Measurements from ENCODE around the gene SIX1.

Gene SIX1

DNA sequence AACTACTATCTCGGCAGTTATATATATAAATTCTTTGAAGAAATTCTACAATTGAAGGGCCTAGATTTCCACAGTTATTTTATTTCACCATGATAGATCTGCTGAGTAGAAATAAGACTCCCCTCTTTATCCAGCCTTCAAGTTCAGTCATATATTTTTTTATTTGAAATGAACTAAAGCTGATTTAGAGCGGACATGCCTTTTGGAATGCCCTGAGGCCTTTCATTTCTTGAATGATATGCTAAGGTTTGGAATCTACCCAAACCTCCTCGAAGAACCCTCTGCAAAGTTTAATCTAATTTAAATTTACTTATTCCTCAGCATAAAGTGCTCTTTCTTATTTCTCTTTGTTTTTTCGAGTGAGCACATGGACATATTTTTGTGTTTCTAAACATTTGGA lies 15.1 kb downstream of the SIX1 start:
- Histone ChIP-seq H3K27ac (ENCODE audit: low read depth, low read length) (no peak overlapping the region), H4K5ac (ENCODE audit: low read length) (no peak overlapping the region), H2BK15ac (replicated peaks; ENCODE audit: low read depth) (no peak overlapping the region), H2AK5ac (ENCODE audit: low read length) (no peak overlapping the region), H3K56ac (ENCODE audit: low read length) (no peak overlapping the region), H3K27me3 (ENCODE audit: insufficient read depth, low read length, poor library complexity) (peaks cover 14% of the 10 kb centered on the region), H3K4me1 (ENCODE audit: control insufficient read depth, low read depth, low read length) (no peaks in the 10 kb centered on the region), H3K4ac (ENCODE audit: low read depth, low read length) (no peak overlapping the region), H3K23ac (ENCODE audit: low read length) (no peak overlapping the region), H2BK120ac (ENCODE audit: low read depth, low read length) (no peak overlapping the region), H3K79me2 (ENCODE audit: control insufficient read depth, insufficient read depth, low read length) (no peaks in the 10 kb centered on the region), H3K36me3 (ENCODE audit: control insufficient read depth, insufficient read depth, low read length) (no peaks in the 10 kb centered on the region), H3K4me2 (ENCODE audit: low read length) (no peak overlapping the region), H4K8ac (ENCODE audit: low read depth, low read length) (no peak overlapping the region), H2BK5ac (ENCODE audit: low read length) (no peak overlapping the region), H3K18ac (ENCODE audit: low read length) (no peak overlapping the region), H3K9ac (ENCODE audit: low read length) (no peak overlapping the region), H3K79me1 (ENCODE audit: low read length) (no peaks in the 10 kb centered on the region), H3K4me3 (ENCODE audit: low read length) (no peak overlapping the region)
- DNase-seq: no peak
- no CpG with 5 or more reads among the region's 4 CpGs for WGBS (ENCODE audit: extremely low coverage, insufficient coverage, low lambda C conversion rate)

DNA sequence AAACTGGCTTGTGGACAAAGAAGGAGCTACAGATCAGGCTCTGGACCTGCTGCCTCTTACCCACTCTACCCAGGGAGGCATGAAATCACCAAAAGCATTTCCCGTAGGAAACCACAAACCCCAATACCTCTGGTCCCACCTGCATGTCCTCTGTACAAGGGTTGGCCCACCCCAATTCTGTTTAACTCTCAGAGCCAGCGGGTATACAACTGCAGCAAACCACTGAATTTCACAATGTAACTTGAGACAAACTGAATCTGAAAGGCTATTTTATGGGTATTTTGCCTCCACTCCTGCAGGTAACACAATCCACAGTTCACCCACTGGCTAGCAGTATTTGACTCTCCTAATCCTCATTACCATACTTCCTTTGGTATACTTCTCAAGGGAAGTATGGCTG lies 16.5 kb downstream of the SIX1 start:
- no CpG with 5 or more reads among the region's 2 CpGs for WGBS (ENCODE audit: extremely low coverage, insufficient coverage, low lambda C conversion rate)
- Histone ChIP-seq H2BK120ac (ENCODE audit: low read depth, low read length) (no peak overlapping the region), H4K8ac (ENCODE audit: low read depth, low read length) (no peak overlapping the region), H3K56ac (ENCODE audit: low read length) (no peak overlapping the region), H3K36me3 (ENCODE audit: control insufficient read depth, insufficient read depth, low read length) (no peaks in the 10 kb centered on the region), H3K4me1 (ENCODE audit: control insufficient read depth, low read depth, low read length) (no peaks in the 10 kb centered on the region), H3K9ac (ENCODE audit: low read length) (no peak overlapping the region), H3K23ac (ENCODE audit: low read length) (no peak overlapping the region), H2BK15ac (replicated peaks; ENCODE audit: low read depth) (no peak overlapping the region), H4K5ac (ENCODE audit: low read length) (no peak overlapping the region), H3K79me1 (ENCODE audit: low read length) (no peaks in the 10 kb centered on the region), H3K27me3 (ENCODE audit: insufficient read depth, low read length, poor library complexity) (peaks cover 9% of the 10 kb centered on the region), H3K4me2 (ENCODE audit: low read length) (no peak overlapping the region), H2AK5ac (ENCODE audit: low read length) (no peak overlapping the region), H3K79me2 (ENCODE audit: control insufficient read depth, insufficient read depth, low read length) (no peaks in the 10 kb centered on the region), H3K4ac (ENCODE audit: low read depth, low read length) (no peak overlapping the region), H3K27ac (ENCODE audit: low read depth, low read length) (no peak overlapping the region), H3K18ac (ENCODE audit: low read length) (no peak overlapping the region), H2BK5ac (ENCODE audit: low read length) (no peak overlapping the region), H3K4me3 (ENCODE audit: low read length) (no peak overlapping the region)
- DNase-seq: no peak

DNA sequence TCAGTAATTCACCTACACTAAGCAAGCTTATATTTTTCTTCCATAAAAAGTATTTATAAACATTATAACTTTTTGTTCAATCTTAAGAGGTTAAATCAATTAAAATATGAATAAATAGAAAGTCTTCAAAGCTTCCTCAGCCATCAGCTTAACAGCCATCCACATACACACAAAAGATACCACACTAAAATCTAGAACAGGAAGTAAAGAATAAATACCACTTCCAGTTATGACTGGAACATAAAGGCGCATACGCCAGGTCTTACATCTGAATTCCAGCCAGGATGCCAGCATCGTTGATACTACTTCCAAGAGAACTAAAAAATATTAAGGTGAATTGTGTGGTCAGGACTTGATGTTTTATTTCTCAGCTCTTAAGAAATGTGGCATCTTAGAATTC lies 17.0 kb downstream of the SIX1 start:
- no CpG with 5 or more reads among the region's 3 CpGs for WGBS (ENCODE audit: extremely low coverage, insufficient coverage, low lambda C conversion rate)
- H2BK15ac ChIP-seq (replicated peaks; ENCODE audit: low read depth): no peak overlapping the region
- no peaks in the 10 kb centered on the region for H3K36me3 ChIP-seq (ENCODE audit: control insufficient read depth, insufficient read depth, low read length)
- no peak overlapping the region for H3K18ac ChIP-seq (ENCODE audit: low read length)
- peaks cover 7% of the 10 kb centered on the region for H3K27me3 ChIP-seq (ENCODE audit: insufficient read depth, low read length, poor library complexity)
- no peaks in the 10 kb centered on the region for H3K4me1 ChIP-seq (ENCODE audit: control insufficient read depth, low read depth, low read length)
- no peak overlapping the region for H2BK5ac ChIP-seq (ENCODE audit: low read length)
- no peaks in the 10 kb centered on the region for H3K79me1 ChIP-seq (ENCODE audit: low read length)
- H2AK5ac ChIP-seq (ENCODE audit: low read length): no peak overlapping the region
- H3K79me2 ChIP-seq (ENCODE audit: control insufficient read depth, insufficient read depth, low read length): no peaks in the 10 kb centered on the region
- no peak overlapping the region for H3K23ac ChIP-seq (ENCODE audit: low read length)
- no peak overlapping the region for H4K8ac ChIP-seq (ENCODE audit: low read depth, low read length)
- no peak for DNase-seq
- H3K4ac ChIP-seq (ENCODE audit: low read depth, low read length): no peak overlapping the region
- H3K4me3 ChIP-seq (ENCODE audit: low read length): no peak overlapping the region
- H3K4me2 ChIP-seq (ENCODE audit: low read length): no peak overlapping the region
- H3K56ac ChIP-seq (ENCODE audit: low read length): no peak overlapping the region
- no peak overlapping the region for H4K5ac ChIP-seq (ENCODE audit: low read length)
- H3K9ac ChIP-seq (ENCODE audit: low read length): no peak overlapping the region
- H3K27ac ChIP-seq (ENCODE audit: low read depth, low read length): no peak overlapping the region
- no peak overlapping the region for H2BK120ac ChIP-seq (ENCODE audit: low read depth, low read length)

DNA sequence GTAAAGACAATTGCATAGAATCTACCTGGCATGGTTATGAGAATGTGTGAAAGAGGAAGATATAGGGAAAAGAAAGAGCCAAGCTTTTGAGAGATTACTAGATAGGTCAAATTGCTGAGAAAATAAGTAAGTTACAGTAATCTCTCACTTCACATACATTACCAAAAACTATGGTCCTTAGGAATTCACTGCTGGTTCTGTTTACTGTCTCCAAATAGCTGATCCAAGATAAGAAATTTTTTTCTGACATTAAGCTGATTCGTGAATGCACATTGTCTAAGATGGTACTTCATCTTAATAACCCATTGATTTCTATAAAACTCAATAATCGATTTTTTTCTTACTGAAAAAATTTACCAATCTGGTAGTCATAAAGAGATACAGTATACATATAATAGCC lies 17.4 kb downstream of the SIX1 start:
- no peak for DNase-seq
- H3K79me1 ChIP-seq (ENCODE audit: low read length): no peaks in the 10 kb centered on the region
- 100% methylated on average over 1 of the region's 2 CpGs for WGBS (ENCODE audit: extremely low coverage, insufficient coverage, low lambda C conversion rate)
- H2BK5ac ChIP-seq (ENCODE audit: low read length): no peak overlapping the region
- no peaks in the 10 kb centered on the region for H3K4me1 ChIP-seq (ENCODE audit: control insufficient read depth, low read depth, low read length)
- no peak overlapping the region for H2BK120ac ChIP-seq (ENCODE audit: low read depth, low read length)
- no peaks in the 10 kb centered on the region for H3K79me2 ChIP-seq (ENCODE audit: control insufficient read depth, insufficient read depth, low read length)
- no peak overlapping the region for H3K23ac ChIP-seq (ENCODE audit: low read length)
- no peaks in the 10 kb centered on the region for H3K36me3 ChIP-seq (ENCODE audit: control insufficient read depth, insufficient read depth, low read length)
- no peak overlapping the region for H3K27ac ChIP-seq (ENCODE audit: low read depth, low read length)
- H3K4ac ChIP-seq (ENCODE audit: low read depth, low read length): no peak overlapping the region
- no peak overlapping the region for H3K9ac ChIP-seq (ENCODE audit: low read length)
- H4K5ac ChIP-seq (ENCODE audit: low read length): no peak overlapping the region
- peaks cover 4% of the 10 kb centered on the region for H3K27me3 ChIP-seq (ENCODE audit: insufficient read depth, low read length, poor library complexity)
- H2AK5ac ChIP-seq (ENCODE audit: low read length): no peak overlapping the region
- no peak overlapping the region for H4K8ac ChIP-seq (ENCODE audit: low read depth, low read length)
- no peak overlapping the region for H3K4me2 ChIP-seq (ENCODE audit: low read length)
- H3K56ac ChIP-seq (ENCODE audit: low read length): no peak overlapping the region
- no peak overlapping the region for H3K4me3 ChIP-seq (ENCODE audit: low read length)
- no peak overlapping the region for H3K18ac ChIP-seq (ENCODE audit: low read length)
- no peak overlapping the region for H2BK15ac ChIP-seq (replicated peaks; ENCODE audit: low read depth)

DNA sequence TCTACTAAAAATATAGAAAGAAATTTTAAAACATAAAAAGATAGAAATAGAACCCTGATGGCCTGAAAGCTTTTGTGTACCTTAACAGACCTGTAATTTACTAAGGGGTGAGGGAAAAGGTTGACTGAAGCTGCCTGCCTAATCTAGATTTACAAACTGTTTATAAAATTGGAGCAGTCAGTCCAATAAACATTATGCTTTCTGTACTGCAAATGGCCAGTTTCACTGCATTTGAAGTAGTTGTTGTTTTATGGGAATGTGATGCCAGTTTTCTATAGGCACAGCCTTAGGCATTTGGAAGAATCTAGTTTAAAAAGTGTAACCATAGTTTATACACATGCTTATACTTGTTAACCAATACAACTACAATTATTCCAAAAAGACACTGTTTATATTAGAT lies 19.1 kb downstream of the SIX1 start:
- Histone ChIP-seq H2BK15ac (replicated peaks; ENCODE audit: low read depth) (no peak overlapping the region), H3K4me3 (ENCODE audit: low read length) (no peak overlapping the region), H2BK120ac (ENCODE audit: low read depth, low read length) (no peak overlapping the region)

DNA sequence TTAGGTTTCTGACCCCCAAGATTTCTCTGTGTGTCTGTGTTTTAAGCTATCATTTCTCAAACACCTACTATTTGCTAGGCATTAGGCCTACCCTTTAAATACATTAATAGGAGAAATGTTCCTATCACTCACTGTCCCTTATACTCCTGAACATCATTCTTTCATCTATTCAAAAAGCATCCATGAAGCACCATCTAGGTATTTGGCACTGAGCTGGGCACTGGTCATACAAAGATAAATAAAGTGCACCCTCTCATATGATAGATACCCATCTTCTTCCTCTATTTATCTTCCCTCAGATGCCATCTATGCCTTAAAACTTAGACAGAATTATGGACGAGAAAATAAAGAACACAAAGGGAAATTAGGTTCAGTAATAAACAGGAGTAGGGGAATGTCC lies 20.4 kb downstream of the SIX1 start:
- Histone ChIP-seq H3K4ac (ENCODE audit: low read depth, low read length) (no peak overlapping the region), H3K4me2 (ENCODE audit: low read length) (no peak overlapping the region), H3K4me3 (ENCODE audit: low read length) (no peak overlapping the region), H4K8ac (ENCODE audit: low read depth, low read length) (no peak overlapping the region), H3K36me3 (ENCODE audit: control insufficient read depth, insufficient read depth, low read length) (no peaks in the 10 kb centered on the region), H2BK120ac (ENCODE audit: low read depth, low read length) (no peak overlapping the region), H3K79me2 (ENCODE audit: control insufficient read depth, insufficient read depth, low read length) (no peaks in the 10 kb centered on the region), H3K56ac (ENCODE audit: low read length) (no peak overlapping the region), H3K18ac (ENCODE audit: low read length) (no peak overlapping the region), H2BK15ac (replicated peaks; ENCODE audit: low read depth) (no peak overlapping the region), H3K27ac (ENCODE audit: low read depth, low read length) (no peak overlapping the region), H3K27me3 (ENCODE audit: insufficient read depth, low read length, poor library complexity) (no peaks in the 10 kb centered on the region), H3K9ac (ENCODE audit: low read length) (no peak overlapping the region), H3K79me1 (ENCODE audit: low read length) (no peaks in the 10 kb centered on the region), H2AK5ac (ENCODE audit: low read length) (no peak overlapping the region), H3K4me1 (ENCODE audit: control insufficient read depth, low read depth, low read length) (no peaks in the 10 kb centered on the region), H2BK5ac (ENCODE audit: low read length) (no peak overlapping the region), H4K5ac (ENCODE audit: low read length) (no peak overlapping the region), H3K23ac (ENCODE audit: low read length) (no peak overlapping the region)
- WGBS (ENCODE audit: extremely low coverage, insufficient coverage, low lambda C conversion rate): no CpG with 5 or more reads among the region's 1 CpG
- DNase-seq: no peak

More for the DNA sequence above, 19.1 kb downstream of the SIX1 start:
- H3K4ac ChIP-seq (ENCODE audit: low read depth, low read length): no peak overlapping the region
- H3K23ac ChIP-seq (ENCODE audit: low read length): no peak overlapping the region
- H3K4me1 ChIP-seq (ENCODE audit: control insufficient read depth, low read depth, low read length): no peaks in the 10 kb centered on the region
- H3K27ac ChIP-seq (ENCODE audit: low read depth, low read length): no peak overlapping the region
- H3K27me3 ChIP-seq (ENCODE audit: insufficient read depth, low read length, poor library complexity): no peaks in the 10 kb centered on the region
- DNase-seq: no peak
- H3K9ac ChIP-seq (ENCODE audit: low read length): no peak overlapping the region
- no peak overlapping the region for H3K56ac ChIP-seq (ENCODE audit: low read length)
- no peak overlapping the region for H2AK5ac ChIP-seq (ENCODE audit: low read length)
- no peaks in the 10 kb centered on the region for H3K79me2 ChIP-seq (ENCODE audit: control insufficient read depth, insufficient read depth, low read length)
- H3K79me1 ChIP-seq (ENCODE audit: low read length): no peaks in the 10 kb centered on the region
- H3K4me2 ChIP-seq (ENCODE audit: low read length): no peak overlapping the region
- H3K18ac ChIP-seq (ENCODE audit: low read length): no peak overlapping the region
- H4K5ac ChIP-seq (ENCODE audit: low read length): no peak overlapping the region
- H2BK5ac ChIP-seq (ENCODE audit: low read length): no peak overlapping the region
- H3K36me3 ChIP-seq (ENCODE audit: control insufficient read depth, insufficient read depth, low read length): no peaks in the 10 kb centered on the region
- no peak overlapping the region for H4K8ac ChIP-seq (ENCODE audit: low read depth, low read length)
